Fibroblast of skin of back (primary cell): ENCODE results near the gene NT5DC2.

ENCODE experiments used
- DNase-seq: peaks from one replicate; pipeline ENCODE4 v3.0.0-alpha.2; 2013

NT5DC2 gene

DNA sequence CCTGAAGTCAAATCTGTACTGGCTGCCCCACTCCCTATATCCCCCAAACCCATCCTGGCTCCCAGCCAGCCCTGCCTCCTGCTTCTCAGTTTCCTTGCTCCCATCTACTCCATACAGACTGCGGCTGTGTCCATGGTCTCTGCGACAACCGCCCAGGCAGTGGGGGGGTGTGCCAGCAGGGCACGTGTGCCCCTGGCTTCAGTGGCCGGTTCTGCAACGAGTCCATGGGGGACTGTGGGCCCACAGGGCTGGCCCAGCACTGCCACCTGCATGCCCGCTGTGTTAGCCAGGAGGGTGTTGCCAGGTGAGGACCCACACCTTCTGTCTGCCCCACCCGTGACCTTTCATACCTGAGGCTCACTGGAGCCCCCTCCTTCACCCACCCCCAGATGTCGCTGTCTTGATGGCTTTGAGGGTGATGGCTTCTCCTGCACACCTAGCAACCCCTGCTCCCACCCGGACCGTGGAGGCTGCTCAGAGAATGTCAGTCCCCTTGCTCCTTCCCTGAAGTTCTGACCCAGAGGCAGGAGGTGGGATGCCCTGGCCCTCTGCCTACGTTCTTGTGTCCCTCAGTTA is 23.8 kb downstream of the NT5DC2 start:
- DNase-seq = no peak

- peak; percentile 78 for DNase-seq
Measured at GRCh38 chr3:52507359-52507758, 26.3 kb downstream of the NT5DC2 start.

DNA sequence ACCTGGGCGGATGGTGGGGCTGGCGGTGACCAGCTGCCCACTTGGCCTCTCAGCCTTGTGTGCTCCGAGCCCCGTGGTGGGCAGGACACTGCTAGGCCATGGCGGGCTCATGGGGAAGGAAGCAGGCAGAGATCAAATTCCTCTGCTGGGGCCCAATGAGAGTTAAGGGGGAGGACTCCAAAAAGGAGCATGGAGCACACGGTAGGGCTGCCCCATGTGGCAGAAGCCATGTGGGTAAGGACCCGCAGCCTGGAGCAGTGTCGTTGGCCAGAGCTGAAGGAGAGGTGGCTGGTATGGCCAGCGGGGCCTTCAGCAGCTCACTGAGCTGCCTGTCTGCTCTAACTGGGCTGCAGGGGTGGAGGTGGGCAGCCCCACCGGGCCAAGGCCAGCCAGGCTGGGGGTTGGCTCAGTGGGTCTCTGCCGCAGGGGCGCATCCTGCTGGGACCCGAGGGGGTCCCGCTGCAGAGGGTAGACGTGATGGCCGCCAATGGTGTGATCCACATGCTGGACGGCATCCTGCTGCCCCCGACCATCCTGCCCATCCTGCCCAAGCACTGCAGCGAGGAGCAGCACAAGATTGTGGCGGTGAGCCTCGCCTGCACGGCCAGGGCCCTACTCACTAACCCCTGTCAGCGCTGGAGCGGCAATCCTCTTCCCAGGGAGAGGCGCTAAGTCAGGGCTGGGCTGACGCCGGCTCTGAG is 27.2 kb downstream of the NT5DC2 start:
- DNase-seq = no peak

DNA sequence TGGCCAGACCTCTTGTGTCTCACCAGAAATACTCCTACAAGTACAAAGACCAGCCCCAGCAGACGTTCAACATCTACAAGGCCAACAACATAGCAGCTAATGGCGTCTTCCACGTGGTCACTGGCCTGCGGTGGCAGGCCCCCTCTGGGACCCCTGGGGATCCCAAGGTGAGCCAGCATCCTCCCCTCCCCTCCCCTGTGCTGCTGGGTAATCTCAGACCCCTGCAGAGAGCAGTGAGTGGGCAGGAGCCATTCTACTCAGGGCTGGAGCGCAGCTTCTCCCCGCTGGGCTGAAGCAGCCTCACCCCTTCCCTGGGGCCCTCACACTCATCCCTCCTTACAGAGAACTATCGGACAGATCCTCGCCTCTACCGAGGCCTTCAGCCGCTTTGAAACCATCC is 28.7 kb downstream of the NT5DC2 start:
- DNase-seq = no peak

GRCh38 chr3:52503788-52504424 is 29.8 kb downstream of the NT5DC2 start:
- no peak for DNase-seq

- no peak for DNase-seq
Measured at GRCh38 chr3:52502808-52503350, 30.8 kb downstream of the NT5DC2 start.

DNA sequence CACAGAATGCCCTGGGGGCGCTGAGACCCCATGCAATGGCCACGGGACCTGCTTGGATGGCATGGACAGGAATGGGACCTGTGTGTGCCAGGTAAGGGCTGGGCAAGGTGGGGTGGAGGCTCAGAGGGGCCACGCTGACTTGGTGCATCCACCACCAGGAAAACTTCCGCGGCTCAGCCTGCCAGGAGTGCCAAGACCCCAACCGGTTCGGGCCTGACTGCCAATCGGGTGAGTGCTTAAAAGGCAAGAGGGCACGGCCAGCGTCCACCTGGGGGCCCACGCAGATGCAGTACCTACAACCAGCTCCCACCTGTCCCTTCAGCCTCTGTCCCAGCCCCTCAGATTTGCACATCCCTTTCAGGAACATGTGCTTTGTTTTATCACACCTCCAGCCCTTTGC is 31.7 kb downstream of the NT5DC2 start:
- no peak for DNase-seq

DNA sequence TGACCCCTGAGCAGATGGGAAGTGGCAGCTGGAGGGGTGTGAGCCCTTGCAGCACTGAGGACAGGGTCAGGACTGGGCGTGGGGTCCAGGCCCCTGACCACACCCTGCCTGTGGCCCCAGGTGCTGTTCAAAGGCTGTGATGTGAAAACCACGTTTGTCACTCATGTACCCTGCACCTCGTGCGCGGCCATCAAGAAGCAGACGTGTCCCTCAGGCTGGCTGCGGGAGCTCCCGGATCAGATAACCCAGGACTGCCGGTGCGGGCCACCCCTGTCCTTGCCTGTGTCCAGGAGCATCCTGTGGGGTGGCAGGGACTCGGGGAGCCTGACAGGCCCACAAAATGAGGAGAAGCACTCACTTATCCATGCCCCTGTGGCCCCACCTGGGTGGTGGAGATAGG is 32.6 kb downstream of the NT5DC2 start:
- no peak for DNase-seq

DNA sequence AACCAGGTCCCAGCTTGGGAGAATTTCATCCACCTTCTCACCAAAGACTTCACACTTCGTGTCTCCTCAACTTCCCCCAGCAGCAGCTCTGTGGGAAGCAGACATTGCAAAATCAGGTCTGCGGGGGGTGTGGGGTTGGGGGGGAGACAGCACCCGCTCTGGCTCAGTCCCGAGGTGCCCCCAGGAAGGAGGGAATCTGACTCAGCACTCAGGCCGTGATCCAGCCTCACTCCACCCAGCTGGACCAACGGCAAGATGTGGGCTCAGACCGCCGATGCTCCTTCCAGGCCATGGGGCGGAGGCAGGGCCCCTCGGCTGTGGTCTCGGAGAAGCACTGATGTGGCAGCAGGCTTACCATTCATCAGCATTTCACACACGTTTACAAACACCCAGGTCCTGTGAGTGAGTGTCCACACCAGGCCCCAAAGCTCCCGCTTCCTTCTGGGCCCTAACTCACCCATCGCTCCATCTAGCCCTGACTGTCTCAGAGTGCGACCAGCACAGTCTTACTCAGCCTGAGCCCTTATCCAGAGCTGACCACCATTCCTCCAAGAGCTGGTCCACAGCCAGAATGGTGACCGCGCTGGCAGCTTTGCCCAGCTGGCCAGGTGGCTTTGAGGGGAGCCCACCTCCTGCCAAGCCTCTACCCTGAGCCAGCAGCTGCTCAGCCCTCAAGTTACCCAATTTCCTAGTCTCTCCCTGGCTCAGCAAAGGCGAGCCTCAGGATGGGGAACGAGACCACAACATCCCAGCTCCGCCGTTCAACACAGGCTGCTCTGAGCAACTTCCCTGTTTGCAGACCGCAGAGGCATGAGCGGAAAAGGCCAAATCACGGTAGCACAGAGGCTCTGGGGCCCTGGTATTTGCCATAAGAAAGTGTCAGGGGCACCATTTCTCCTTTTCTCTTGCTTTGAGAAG is 35.3 kb downstream of the NT5DC2 start:
- DNase-seq = no peak

- DNase-seq = no peak
Measured at GRCh38 chr3:52495777-52496602, 37.7 kb downstream of the NT5DC2 start.

DNA sequence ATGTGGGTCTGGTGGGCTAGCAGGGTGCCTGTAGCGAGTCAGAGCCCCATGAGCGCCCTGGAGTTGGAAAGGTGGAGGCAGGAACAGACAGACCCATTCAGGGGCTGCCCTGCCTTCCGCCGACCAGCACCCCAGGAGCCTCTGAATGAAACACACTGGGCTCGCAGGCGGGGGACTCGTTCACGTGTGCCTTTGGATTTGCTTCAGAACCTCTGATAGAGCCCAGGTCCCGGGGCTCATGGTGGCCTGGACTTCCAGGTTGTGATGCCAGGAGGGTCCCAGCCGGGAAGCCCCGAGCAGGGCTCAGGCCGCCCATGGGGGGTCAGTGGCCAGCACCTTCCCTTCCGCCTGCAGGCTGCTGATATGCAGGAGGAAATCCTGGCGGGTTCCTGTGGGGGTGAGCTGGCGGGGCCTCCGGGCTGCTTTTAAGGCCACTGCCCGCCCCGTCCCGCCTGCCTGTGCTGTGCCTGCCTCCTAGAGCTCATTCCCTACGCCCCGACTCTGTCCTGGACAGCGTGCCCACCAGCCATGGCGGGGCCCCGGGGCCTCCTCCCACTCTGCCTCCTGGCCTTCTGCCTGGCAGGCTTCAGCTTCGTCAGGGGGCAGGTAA is 38.7 kb downstream of the NT5DC2 start, which contains the start of gene STAB1:
Gene STAB1, plus strand, starts transcription at position 453 of the 610 bp plus-strand sequence. Its CDS starts 76 bp downstream, at position 529.
- no peak for DNase-seq

DNA sequence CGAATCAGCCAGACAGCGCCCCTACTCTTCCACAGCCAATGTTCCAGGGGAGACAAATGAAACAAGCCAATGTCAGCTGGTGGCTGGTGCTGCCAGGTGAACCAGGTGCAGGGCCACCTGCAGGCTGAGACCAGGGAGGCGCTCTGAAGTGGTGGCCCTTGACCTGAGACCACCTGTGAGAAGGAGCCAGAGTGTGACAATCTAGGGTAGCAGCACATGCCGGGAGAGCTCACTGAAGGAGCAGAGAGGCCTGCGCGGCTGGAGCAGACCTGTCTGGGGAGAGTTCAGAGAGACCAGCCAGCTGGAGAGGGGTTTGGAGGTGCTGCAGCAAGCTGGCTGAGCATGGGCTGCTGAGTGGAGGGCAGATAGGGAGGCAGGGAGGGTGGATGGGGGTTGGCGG is 39.2 kb downstream of the NT5DC2 start:
- DNase-seq = no peak

DNA sequence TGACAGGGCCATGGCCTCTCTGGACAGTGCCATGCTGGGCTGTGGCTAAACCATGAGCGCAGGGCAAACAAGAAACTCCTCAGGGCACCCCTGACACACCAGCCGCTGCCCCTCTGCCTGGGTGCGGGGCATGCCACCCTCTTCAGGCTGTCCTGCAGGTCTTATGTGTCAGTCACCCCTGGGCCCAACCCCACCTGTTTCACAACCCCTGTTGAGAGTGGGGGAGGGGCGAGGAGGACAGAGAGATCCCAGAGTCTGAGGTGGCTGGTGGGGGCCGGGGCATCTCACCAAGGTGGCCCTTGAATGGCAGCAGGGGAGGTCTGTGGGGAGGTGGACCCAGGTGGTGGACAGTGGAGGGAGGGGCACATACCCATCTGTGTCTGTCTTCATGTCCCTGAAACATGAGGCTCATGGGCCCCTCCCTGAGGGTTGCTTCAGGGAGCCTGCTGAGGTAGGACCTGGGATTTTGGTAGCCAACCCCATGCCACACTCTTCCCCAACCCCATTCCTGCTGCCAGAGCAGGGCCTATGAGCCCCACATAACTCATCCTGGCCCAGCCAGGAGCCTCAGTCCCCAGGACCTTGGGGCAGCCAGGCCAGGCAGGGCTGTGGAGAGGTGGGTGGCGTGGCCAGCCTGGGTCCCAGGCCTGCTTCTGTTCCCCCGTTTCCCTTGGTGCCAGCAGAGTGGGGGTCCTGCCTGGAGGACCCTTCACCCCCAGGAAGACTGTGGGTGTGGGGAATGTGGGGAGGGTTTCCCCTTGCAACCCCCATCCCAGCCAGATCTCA is 40.2 kb downstream of the NT5DC2 start:
- no peak for DNase-seq

DNA sequence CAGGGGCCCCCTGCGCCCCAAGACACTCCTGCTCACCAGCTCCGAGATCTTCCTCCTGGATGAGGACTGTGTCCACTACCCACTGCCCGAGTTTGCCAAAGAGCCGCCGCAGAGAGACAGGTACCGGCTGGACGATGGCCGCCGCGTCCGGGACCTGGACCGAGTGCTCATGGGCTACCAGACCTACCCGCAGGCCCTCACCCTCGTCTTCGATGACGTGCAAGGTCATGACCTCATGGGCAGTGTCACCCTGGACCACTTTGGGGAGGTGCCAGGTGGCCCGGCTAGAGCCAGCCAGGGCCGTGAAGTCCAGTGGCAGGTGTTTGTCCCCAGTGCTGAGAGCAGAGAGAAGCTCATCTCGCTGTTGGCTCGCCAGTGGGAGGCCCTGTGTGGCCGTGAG is 41.6 kb downstream of the NT5DC2 start:
- no peak for DNase-seq

- DNase-seq = no peak
Measured at GRCh38 chr3:52490939-52491526, 42.6 kb downstream of the NT5DC2 start.

GRCh38 chr3:52490035-52490938 is 43.4 kb downstream of the NT5DC2 start:
- DNase-seq = no peak

DNA sequence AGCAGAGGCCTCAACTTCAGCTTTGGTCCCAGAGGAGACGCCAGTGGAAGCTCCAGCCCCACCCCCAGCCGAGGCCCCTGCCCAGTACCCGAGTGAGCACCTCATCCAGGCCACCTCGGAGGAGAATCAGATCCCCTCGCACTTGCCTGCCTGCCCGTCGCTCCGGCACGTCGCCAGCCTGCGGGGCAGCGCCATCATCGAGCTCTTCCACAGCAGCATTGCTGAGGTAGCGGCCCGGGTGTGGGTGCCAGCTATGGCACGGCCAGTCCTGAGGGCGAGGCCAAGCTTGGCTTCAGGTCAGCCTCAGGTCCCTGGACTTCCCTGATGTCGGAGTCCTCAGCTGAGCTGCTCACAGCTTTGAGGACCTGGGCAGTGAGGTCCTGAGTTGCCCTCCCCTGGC is 44.2 kb downstream of the NT5DC2 start:
- no peak for DNase-seq

- no peak for DNase-seq
Measured at GRCh38 chr3:52488746-52489145, 44.9 kb downstream of the NT5DC2 start.
